ENCODE measurements around the gene MMADHC. TPM values are rescaled to one million over a fixed set of nuclear protein-coding genes. Genes with fewer than 3 reads are reported as not detected.

The MMADHC gene
- total and polyA plus RNA-seq, 4 experiments from 2014 or later: 66.4 to 163 (median 90.9) TPM

DNA sequence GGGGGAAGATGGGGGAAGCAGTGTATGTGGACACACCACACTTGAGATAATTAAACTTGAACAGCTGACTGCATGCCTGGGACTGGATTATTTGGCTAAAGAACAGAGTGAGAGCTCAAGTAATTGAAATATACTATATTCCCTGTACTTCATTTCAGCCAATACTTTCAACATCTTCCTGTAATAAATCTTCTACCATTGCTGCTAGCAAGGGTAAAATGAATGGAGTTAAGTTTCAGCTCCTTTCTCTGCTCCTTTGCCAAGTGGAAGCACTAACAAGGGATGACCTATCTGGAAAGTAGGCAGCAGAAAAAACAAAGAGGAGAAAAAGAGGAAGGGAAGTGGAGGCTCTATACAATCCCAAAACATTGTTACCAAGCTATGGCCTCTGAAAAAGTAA, 50.9 kb downstream of the MMADHC start:
- Mint-ChIP-seq H3K36me3 (no peaks in the 10 kb centered on the region), H3K27me3 (no peaks in the 10 kb centered on the region), H3K27ac (peak overlapping the region in 5 of 7 donors; percentile 2 to 77 (median 60)), H3K4me1 (peaks cover 7 to 13% (median 9%) of the 10 kb centered on the region in 4 donors), H3K9me3 (peaks cover 0 to 3% (median 0%) of the 10 kb centered on the region in 8 donors), H3K4me3 (peak overlapping the region in 5 of 8 donors; percentile 0 to 75 (median 57))
- no peaks in the 10 kb centered on the region for H3K27me3 ChIP-seq (ENCODE audit: insufficient read depth, low read length)
- H3K9me3 ChIP-seq (ENCODE audit: control insufficient read depth in 1 of 2, low read length in 2 of 2): no peaks in the 10 kb centered on the region
- DNase-seq: no peak
- intact Hi-C loops (cut with micrococcal nuclease): no loop called here
- CTCF ChIA-PET (ENCODE audit: partially characterized antibody): interaction anchor here (1.1 kb wide), 2 partner anchors 25 to 520 kb away, joined by 3 to 4 read pairs; no protein-coding TSS in a partner anchor
- no peaks in the 10 kb centered on the region for H3K36me3 ChIP-seq (ENCODE audit: insufficient read depth, low read length)
- POLR2A ChIA-PET (ENCODE audit: partially characterized antibody): no interaction called here
- peak overlapping the region in 1 of 2 donors; percentile 13 for H3K4me3 ChIP-seq (ENCODE audit: low read length in 2 of 2)
- H3K4me1 ChIP-seq (ENCODE audit: insufficient read depth, low read length): peaks cover 12% of the 10 kb centered on the region
- no peak overlapping the region for H3K27ac ChIP-seq (ENCODE audit: low read depth, low read length)

DNA sequence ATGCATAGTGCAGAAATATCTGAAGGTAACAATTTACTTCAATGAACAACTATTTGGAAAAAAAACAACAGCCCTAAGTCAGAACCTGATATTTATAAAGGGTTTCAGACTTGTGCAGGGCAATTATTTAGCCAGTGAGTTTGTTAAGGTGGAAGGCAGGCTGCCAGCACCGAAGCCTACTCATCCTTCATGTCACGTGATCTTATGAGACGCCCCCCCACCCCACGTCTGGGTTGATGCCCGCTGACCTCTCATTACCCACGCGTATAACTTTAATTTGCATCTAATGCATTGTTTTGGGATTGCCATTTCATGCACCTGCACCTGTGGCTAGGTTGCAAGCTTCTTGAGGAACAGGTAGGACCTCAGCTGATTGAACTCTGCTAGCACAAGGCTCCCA, 52.9 kb downstream of the MMADHC start:
- Mint-ChIP-seq H3K27ac (no peak overlapping the region), H3K4me1 (peaks cover 7 to 13% (median 9%) of the 10 kb centered on the region in 4 donors), H3K4me3 (no peak overlapping the region), H3K27me3 (no peaks in the 10 kb centered on the region), H3K36me3 (no peaks in the 10 kb centered on the region), H3K9me3 (peaks cover 0 to 3% (median 0%) of the 10 kb centered on the region in 8 donors)
- CTCF ChIA-PET (ENCODE audit: partially characterized antibody): no interaction called here
- H3K4me1 ChIP-seq (ENCODE audit: insufficient read depth, low read length): peaks cover 12% of the 10 kb centered on the region
- H3K4me3 ChIP-seq (ENCODE audit: low read length in 2 of 2): no peak overlapping the region
- H3K27ac ChIP-seq (ENCODE audit: low read depth, low read length): no peak overlapping the region
- POLR2A ChIA-PET (ENCODE audit: partially characterized antibody): no interaction called here
- no peak for DNase-seq
- intact Hi-C loops (cut with micrococcal nuclease): no loop called here
- no peaks in the 10 kb centered on the region for H3K9me3 ChIP-seq (ENCODE audit: control insufficient read depth in 1 of 2, low read length in 2 of 2)
- no peaks in the 10 kb centered on the region for H3K36me3 ChIP-seq (ENCODE audit: insufficient read depth, low read length)
- H3K27me3 ChIP-seq (ENCODE audit: insufficient read depth, low read length): no peaks in the 10 kb centered on the region

DNA sequence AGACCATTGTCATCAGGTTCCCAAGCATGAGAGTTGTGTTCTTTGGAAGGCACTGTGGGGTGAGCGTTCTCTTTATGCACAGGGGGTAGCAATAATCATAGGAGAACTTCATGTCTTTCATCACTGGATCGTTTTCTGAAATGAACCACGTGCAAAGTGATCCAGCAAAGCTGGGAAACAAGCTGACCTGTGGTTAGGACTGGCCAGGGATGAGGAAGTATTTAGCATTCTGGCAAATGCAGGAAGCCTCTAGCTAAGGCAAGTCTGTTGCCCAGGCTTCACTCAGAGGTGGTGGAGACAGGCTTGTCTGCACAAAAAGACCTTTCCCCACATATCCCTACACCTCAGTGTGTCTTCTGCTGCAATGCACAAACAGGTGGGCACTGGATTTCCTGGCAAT, 58.6 kb downstream of the MMADHC start:
- ChIA-PET CTCF (ENCODE audit: partially characterized antibody) (no interaction called here), POLR2A (ENCODE audit: partially characterized antibody) (no interaction called here)
- Mint-ChIP-seq H3K36me3 (no peaks in the 10 kb centered on the region), H3K4me1 (no peaks in the 10 kb centered on the region), H3K27ac (no peak overlapping the region), H3K27me3 (peaks cover 6 to 8% of the 10 kb centered on the region in 2 donors), H3K4me3 (no peak overlapping the region), H3K9me3 (peaks cover 0 to 5% (median 3%) of the 10 kb centered on the region in 8 donors)
- DNase-seq: no peak
- H3K36me3 ChIP-seq (ENCODE audit: insufficient read depth, low read length): no peaks in the 10 kb centered on the region
- no peaks in the 10 kb centered on the region for H3K9me3 ChIP-seq (ENCODE audit: control insufficient read depth in 1 of 2, low read length in 2 of 2)
- no peak overlapping the region for H3K4me3 ChIP-seq (ENCODE audit: low read length in 2 of 2)
- intact Hi-C loops (cut with micrococcal nuclease): no loop called here
- H3K4me1 ChIP-seq (ENCODE audit: insufficient read depth, low read length): no peaks in the 10 kb centered on the region
- peaks cover 6% of the 10 kb centered on the region for H3K27me3 ChIP-seq (ENCODE audit: insufficient read depth, low read length)
- no peak overlapping the region for H3K27ac ChIP-seq (ENCODE audit: low read depth, low read length)

DNA sequence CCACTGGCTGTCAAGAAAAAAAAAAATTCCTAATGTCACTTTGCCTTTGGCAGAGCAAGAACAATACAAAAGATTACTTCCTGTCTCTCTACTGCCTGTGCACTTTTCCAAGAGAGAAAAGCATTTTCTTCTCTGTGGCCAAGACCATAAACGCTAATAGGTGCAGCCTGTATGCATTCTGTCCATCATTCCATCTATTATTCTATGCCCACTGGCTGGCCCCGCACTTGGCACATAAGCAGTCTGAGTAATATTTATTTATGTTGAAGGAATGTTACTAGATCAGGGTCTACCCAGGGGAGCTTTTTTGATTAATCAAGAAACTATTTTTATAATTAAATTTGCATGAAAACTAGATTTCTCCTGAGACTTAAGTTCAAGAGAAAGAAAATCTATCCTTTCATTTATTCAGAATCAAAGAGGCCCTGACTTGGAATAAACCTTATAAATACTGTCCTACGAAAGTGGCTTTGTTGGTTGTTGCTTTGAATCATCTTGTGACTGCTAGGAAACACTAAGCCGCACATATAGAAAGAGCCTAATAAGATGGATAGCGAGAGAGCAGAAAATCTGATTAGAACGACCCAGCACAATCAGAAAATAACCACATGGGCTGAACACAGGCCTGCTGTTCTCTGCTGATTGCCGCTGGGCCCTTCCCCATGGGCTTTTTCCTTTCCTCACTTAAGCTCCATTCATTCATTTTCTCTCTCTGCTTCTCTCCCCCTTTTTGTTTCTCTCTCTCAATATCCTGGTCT, 59.4 kb downstream of the MMADHC start:
- Mint-ChIP-seq H3K9me3 (peaks cover 0 to 12% (median 4%) of the 10 kb centered on the region in 8 donors), H3K36me3 (no peaks in the 10 kb centered on the region), H3K27me3 (peaks cover 6 to 9% of the 10 kb centered on the region in 2 donors), H3K4me1 (no peaks in the 10 kb centered on the region), H3K4me3 (no peak overlapping the region), H3K27ac (no peak overlapping the region)
- Histone ChIP-seq H3K27me3 (ENCODE audit: insufficient read depth, low read length) (peaks cover 6% of the 10 kb centered on the region), H3K4me1 (ENCODE audit: insufficient read depth, low read length) (no peaks in the 10 kb centered on the region), H3K4me3 (ENCODE audit: low read length in 2 of 2) (no peak overlapping the region), H3K27ac (ENCODE audit: low read depth, low read length) (no peak overlapping the region), H3K9me3 (ENCODE audit: control insufficient read depth in 1 of 2, low read length in 2 of 2) (no peaks in the 10 kb centered on the region), H3K36me3 (ENCODE audit: insufficient read depth, low read length) (no peaks in the 10 kb centered on the region)
- POLR2A ChIA-PET (ENCODE audit: partially characterized antibody): no interaction called here
- intact Hi-C loops (cut with micrococcal nuclease): no loop called here
- no peak for DNase-seq
- CTCF ChIA-PET (ENCODE audit: partially characterized antibody): no interaction called here

DNA sequence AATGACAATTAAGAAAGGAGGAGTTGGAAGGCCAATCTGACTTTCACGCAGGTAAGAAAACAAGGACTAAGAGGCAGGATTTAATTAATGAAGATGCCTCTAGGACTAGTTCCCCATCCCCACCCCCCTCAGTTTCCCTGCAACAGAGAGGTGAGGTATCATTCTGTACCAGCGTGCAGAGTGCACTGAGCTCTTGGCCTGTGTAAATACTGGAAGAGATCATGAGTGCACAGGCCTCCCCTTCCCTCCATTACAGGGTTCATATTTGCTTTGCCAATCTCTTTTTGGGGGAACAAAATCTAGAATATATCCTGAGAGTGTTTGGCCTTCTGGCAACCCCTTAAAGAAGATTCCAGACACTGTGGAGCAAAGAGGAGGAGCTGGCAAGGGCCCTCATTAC, 60.9 kb downstream of the MMADHC start:
- Histone ChIP-seq H3K4me1 (ENCODE audit: insufficient read depth, low read length) (no peaks in the 10 kb centered on the region), H3K4me3 (ENCODE audit: low read length in 2 of 2) (no peak overlapping the region), H3K36me3 (ENCODE audit: insufficient read depth, low read length) (no peaks in the 10 kb centered on the region), H3K27ac (ENCODE audit: low read depth, low read length) (no peak overlapping the region), H3K9me3 (ENCODE audit: control insufficient read depth in 1 of 2, low read length in 2 of 2) (no peaks in the 10 kb centered on the region), H3K27me3 (ENCODE audit: insufficient read depth, low read length) (peaks cover 6% of the 10 kb centered on the region)
- POLR2A ChIA-PET (ENCODE audit: partially characterized antibody): no interaction called here
- intact Hi-C loops (cut with micrococcal nuclease): no loop called here
- Mint-ChIP-seq H3K4me1 (no peaks in the 10 kb centered on the region), H3K36me3 (no peaks in the 10 kb centered on the region), H3K4me3 (no peak overlapping the region), H3K27me3 (peaks cover 6 to 14% of the 10 kb centered on the region in 2 donors), H3K27ac (no peak overlapping the region), H3K9me3 (peaks cover 0 to 12% (median 6%) of the 10 kb centered on the region in 8 donors)
- CTCF ChIA-PET (ENCODE audit: partially characterized antibody): no interaction called here
- no peak for DNase-seq

DNA sequence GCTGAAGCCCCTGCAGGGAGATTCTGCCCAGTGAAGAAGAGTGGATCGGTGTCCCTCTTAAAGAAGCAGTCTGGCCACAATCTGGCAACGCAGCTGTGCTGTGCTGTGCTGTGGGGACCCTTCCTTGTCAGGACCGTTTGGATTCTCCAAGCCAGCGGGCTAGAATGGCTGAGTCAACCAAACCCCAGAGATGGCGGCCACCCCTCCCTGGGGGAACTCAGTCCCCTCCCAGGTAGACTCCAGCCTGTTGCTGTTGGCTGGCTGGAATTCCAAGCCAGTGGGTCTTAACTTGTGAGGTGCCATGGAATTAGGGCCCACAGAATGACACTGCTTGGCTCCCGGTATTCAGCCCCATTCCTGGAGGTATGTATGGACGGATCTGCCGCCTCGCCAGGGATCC, 62.3 kb downstream of the MMADHC start:
- Histone ChIP-seq H3K9me3 (ENCODE audit: control insufficient read depth in 1 of 2, low read length in 2 of 2) (no peaks in the 10 kb centered on the region), H3K36me3 (ENCODE audit: insufficient read depth, low read length) (no peaks in the 10 kb centered on the region), H3K27me3 (ENCODE audit: insufficient read depth, low read length) (peaks cover 6% of the 10 kb centered on the region), H3K4me1 (ENCODE audit: insufficient read depth, low read length) (no peaks in the 10 kb centered on the region), H3K27ac (ENCODE audit: low read depth, low read length) (no peak overlapping the region), H3K4me3 (ENCODE audit: low read length in 2 of 2) (no peak overlapping the region)
- no peak overlapping the region for H3K4me3 Mint-ChIP-seq
- peaks cover 6 to 14% of the 10 kb centered on the region in 2 donors for H3K27me3 Mint-ChIP-seq
- no peaks in the 10 kb centered on the region for H3K36me3 Mint-ChIP-seq
- ChIA-PET CTCF (ENCODE audit: partially characterized antibody) (no interaction called here), POLR2A (ENCODE audit: partially characterized antibody) (no interaction called here)
- no peaks in the 10 kb centered on the region for H3K4me1 Mint-ChIP-seq
- peaks cover 0 to 14% (median 8%) of the 10 kb centered on the region in 8 donors for H3K9me3 Mint-ChIP-seq
- H3K27ac Mint-ChIP-seq: no peak overlapping the region
- DNase-seq: no peak
- intact Hi-C loops (cut with micrococcal nuclease): no loop called here
